Spleen (tissue), 11 donors: ENCODE data around the gene ZNF775. TPM values are rescaled to one million over a fixed set of nuclear protein-coding genes. Genes with fewer than 3 reads are reported as not detected.

Experiments used
- DNase-seq: peaks from one replicate; pipeline ENCODE4 v3.0.0-alpha.2; 2020
- H3K27ac ChIP-seq, 8 donors: fragments of 200-600 bp; sonication (generic) in 7 of 8; 1 replicate in 4 of 8; 2 replicates in 4 of 8; pipeline versions ENCODE4 v1.5.0 to v1.8.0; 2016 to 2021; ENCODE audit warnings: inconsistent platforms in 4 of 8, mild to moderate bottlenecking in 4 of 8, moderate library complexity in 1 of 8
- H3K27me3 ChIP-seq, 7 donors: fragments of 200-600 bp; sonication (generic) in 6 of 7; replicated peaks in 1 of 7; 1 replicate in 4 of 7; 2 replicates in 3 of 7; pipeline versions ENCODE4 v1.5.0 to v1.8.0; 2016 to 2021; ENCODE audit warnings: inconsistent platforms in 3 of 7, mild to moderate bottlenecking in 1 of 7
- H3K36me3 ChIP-seq, 6 donors: fragments of 200-600 bp; sonication (generic) in 5 of 6; 1 replicate in 4 of 6; 2 replicates in 2 of 6; pipeline versions ENCODE4 v1.5.0 to v1.8.0; 2016 to 2021; ENCODE audit warnings: inconsistent platforms in 2 of 6
- H3K4me1 ChIP-seq, 6 donors: fragments of 200-600 bp; sonication (generic) in 5 of 6; 1 replicate in 3 of 6; 2 replicates in 3 of 6; pipeline versions ENCODE4 v1.5.0 to v1.8.0; 2016 to 2021; ENCODE audit warnings: inconsistent platforms in 3 of 6
- H3K4me3 ChIP-seq, 8 donors: fragments of 200-600 bp; sonication (generic) in 7 of 8; 1 replicate in 4 of 8; 2 replicates in 4 of 8; pipeline versions ENCODE4 v1.5.0 to v1.8.0; 2016 to 2021; ENCODE audit warnings: inconsistent platforms in 4 of 8, mild to moderate bottlenecking in 4 of 8, moderate library complexity in 2 of 8
- H3K9me3 ChIP-seq, 8 donors: fragments of 200-600 bp; sonication (generic) in 7 of 8; 1 replicate in 4 of 8; 2 replicates in 4 of 8; pipeline versions ENCODE4 v1.5.0 to v1.8.0; 2016 to 2021; ENCODE audit warnings: inconsistent platforms in 4 of 8
- CTCF ChIP-seq, 11 experiments: fragments of 200-600 bp in 7 of 11; fragments of 450-650 bp in 4 of 11; sonication (generic) in 4 of 11; IDR thresholded peaks in 8 of 11; conservative IDR thresholded peaks in 3 of 11; 1 replicate in 7 of 11; 2 replicates in 4 of 11; pipeline versions ENCODE4 v1.4.0 to v1.8.0; 2016 to 2021; ENCODE audit warnings: antibody characterized with exemption in 11 of 11, inconsistent platforms in 4 of 11, mild to moderate bottlenecking in 1 of 11
- POLR2A ChIP-seq, 3 donors: fragments of 450-650 bp; IDR thresholded peaks; one replicate each; pipeline ENCODE4 v1.5.1; 2017; ENCODE audit warnings: antibody characterized with exemption in 3 of 3, mild to moderate bottlenecking in 1 of 3
- POLR2AphosphoS5 ChIP-seq, 3 donors: sonication (generic); formaldehyde crosslinking; IDR thresholded peaks; one replicate each; pipeline ENCODE4 v1.5.1; 2017; ENCODE audit warnings: antibody characterized with exemption in 3 of 3
- WGBS, 5 donors: extraction: QIAGEN DNeasy Blood & Tissue Kit in 3 of 5; methylation state at CpG; one replicate each; pipeline versions ENCODE4 v1.1.5 to v1.1.7; 2013 to 2018; 5-methylcytosine and 5-hydroxymethylcytosine counted together
- intact Hi-C: fragments of 100-400 bp; cut with DNase I; formaldehyde crosslinking; loops from one replicate; pipeline ENCODE4 v1.15.0; 2023; ENCODE audit warnings: low total_unique reads
- polyA plus RNA-seq, 3 donors: library from polyadenylated mRNA; stranded (reverse); fragments of 200-250 nt; gene quantifications; one replicate each; pipeline ENCODE4 v1.2.1, GENCODE V29; 2013
- total RNA-seq, 7 donors: library from RNA; depleted of rRNA in 3 of 7; stranded (reverse); fragments of >200 nt in 3 of 7; fragmentation: NEBNext Ultra II Directional in 4 of 7; extraction: Animal tissue kit (Norgen Biotek cat#: 25700) in 4 of 7; gene quantifications; one replicate each; pipeline versions ENCODE4 v1.1.0 to v1.2.1, GENCODE V29; 2016 to 2021
- donor health status: healthy with polysubstance abuse.
- donor health status: DM: no; HTN: no; CAD: no; lungs with moderate emphysema.
- donor health status: DM: no; HTN: no; CAD: no.
- donor health status: Bipolar disorder and iron deficiency.
- donor health status: healthy.
- donor health status: DM: no; HTN: no; CAD: no.
- donor health status: DM: yes; HTN: yes; CAD: no.

The ZNF775 gene
- total and polyA plus RNA-seq, 10 donors = 2.0 to 5.7 (median 4.2) TPM

- Histone ChIP-seq H3K36me3 (no peaks in the 10 kb centered on the region), H3K27me3 (no peaks in the 10 kb centered on the region), H3K4me3 (no peak overlapping the region), H3K4me1 (peaks cover 7 to 73% (median 45%) of the 10 kb centered on the region in 6 donors), H3K9me3 (no peaks in the 10 kb centered on the region), H3K27ac (peak overlapping the region in 5 of 8 donors; percentile 25 to 97 (median 47))
- WGBS, 5 donors = 35 to 48% (median 44%) methylated on average over 5 of the region's 5 CpGs
- no peak for DNase-seq
- intact Hi-C loops = no loop called here
- TF ChIP-seq POLR2AphosphoS5 (IDR thresholded peaks at IDR 0.05) = no peak
- no peak for TF ChIP-seq CTCF (IDR thresholded peaks at IDR 0.05 in 8 of 11, conservative IDR thresholded peaks at IDR 0.05 in 3 of 11)
- TF ChIP-seq POLR2A (IDR thresholded peaks at IDR 0.05) = no peak
Measured at GRCh38 chr7:150363872-150364271, 15.3 kb upstream of the ZNF775 start.

- H3K4me3 ChIP-seq = no peak overlapping the region
- peaks cover 0 to 5% (median 0%) of the 10 kb centered on the region in 6 donors for H3K36me3 ChIP-seq
- peaks cover 15 to 83% (median 56%) of the 10 kb centered on the region in 6 donors for H3K4me1 ChIP-seq
- intact Hi-C loops = no loop called here
- H3K27ac ChIP-seq = peak overlapping the region; percentile 43 to 99 (median 96)
- no peak for DNase-seq
- no peak for TF ChIP-seq POLR2A (IDR thresholded peaks at IDR 0.05)
- no peak for TF ChIP-seq CTCF (IDR thresholded peaks at IDR 0.05 in 8 of 11, conservative IDR thresholded peaks at IDR 0.05 in 3 of 11)
- no peak for TF ChIP-seq POLR2AphosphoS5 (IDR thresholded peaks at IDR 0.05)
- H3K9me3 ChIP-seq = no peaks in the 10 kb centered on the region
- WGBS, 5 donors = 62 to 78% (median 67%) methylated on average over 10 of the region's 10 CpGs
- H3K27me3 ChIP-seq = no peaks in the 10 kb centered on the region
Measured at GRCh38 chr7:150365194-150365593, 13.9 kb upstream of the ZNF775 start.

DNA sequence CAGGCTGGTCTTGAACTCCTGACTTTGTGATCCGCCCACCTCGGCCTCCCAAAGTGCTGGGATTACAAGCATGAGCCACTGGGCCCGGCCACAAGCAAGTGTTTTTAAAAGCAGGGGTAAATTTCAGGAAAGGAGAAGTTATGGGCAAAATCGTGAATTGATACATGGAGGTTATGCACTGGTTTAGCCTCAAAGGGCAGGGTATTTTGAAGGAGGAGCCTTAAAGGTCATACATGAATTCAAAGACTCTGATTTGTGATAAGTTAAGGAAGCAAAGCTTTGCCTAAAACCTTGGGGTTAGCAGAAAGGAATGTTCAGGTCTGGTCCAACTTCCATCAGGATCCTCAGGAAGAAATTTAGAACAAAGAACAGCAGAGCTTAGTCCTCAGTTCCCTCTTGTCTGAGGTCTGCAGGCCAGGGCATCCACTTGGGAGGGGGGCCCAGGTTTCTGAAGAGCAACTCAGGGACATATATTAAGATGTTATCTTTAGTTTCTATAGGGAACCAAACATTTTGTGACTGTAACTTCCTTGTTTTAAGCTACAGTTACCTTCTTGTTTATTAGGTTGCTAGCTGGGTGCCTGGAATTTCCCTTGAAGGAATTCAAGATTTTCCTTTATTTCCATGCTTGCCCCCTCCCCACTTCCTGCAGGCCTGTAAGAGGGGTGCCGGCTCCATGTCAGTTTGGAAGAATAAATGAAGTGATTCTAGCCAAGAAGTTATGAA lies 13.3 kb upstream of the ZNF775 start:
- Histone ChIP-seq H3K9me3 (no peaks in the 10 kb centered on the region), H3K27ac (peak overlapping the region; percentile 43 to 99 (median 96)), H3K4me1 (peaks cover 22 to 89% (median 62%) of the 10 kb centered on the region in 6 donors), H3K36me3 (peaks cover 0 to 12% (median 3%) of the 10 kb centered on the region in 6 donors), H3K27me3 (no peaks in the 10 kb centered on the region), H3K4me3 (no peak overlapping the region)
- WGBS, 5 donors = 53 to 71% (median 60%) methylated on average over 5 of the region's 5 CpGs
- TF ChIP-seq POLR2AphosphoS5 (IDR thresholded peaks at IDR 0.05) = no peak
- TF ChIP-seq POLR2A (IDR thresholded peaks at IDR 0.05) = no peak
- TF ChIP-seq CTCF (IDR thresholded peaks at IDR 0.05 in 8 of 11, conservative IDR thresholded peaks at IDR 0.05 in 3 of 11) = no peak
- intact Hi-C loops = no loop called here
- no peak for DNase-seq

- Histone ChIP-seq H3K4me1 (peaks cover 27 to 93% (median 75%) of the 10 kb centered on the region in 6 donors), H3K36me3 (peaks cover 0 to 30% (median 21%) of the 10 kb centered on the region in 6 donors), H3K27ac (peak overlapping the region; percentile 94 to 99 (median 97)), H3K4me3 (peak overlapping the region; percentile 54 to 94 (median 84)), H3K9me3 (no peaks in the 10 kb centered on the region), H3K27me3 (no peaks in the 10 kb centered on the region)
- intact Hi-C loops = no loop called here
- WGBS, 5 donors = 32 to 44% (median 43%) methylated on average over 8 of the region's 8 CpGs
- TF ChIP-seq POLR2AphosphoS5 (IDR thresholded peaks at IDR 0.05) = no peak
- TF ChIP-seq POLR2A (IDR thresholded peaks at IDR 0.05) = no peak
- TF ChIP-seq CTCF (IDR thresholded peaks at IDR 0.05 in 8 of 11, conservative IDR thresholded peaks at IDR 0.05 in 3 of 11) = no peak
- no peak for DNase-seq
Measured at GRCh38 chr7:150367677-150368095, 11.4 kb upstream of the ZNF775 start.
